GM23338 (cell line): Measurements from ENCODE around the gene PTPDC1.

ENCODE experiments used
- EZH2 ChIP-seq: fragments of 200-600 bp; sonication (generic); IDR thresholded peaks from one replicate; pipeline ENCODE4 v1.8.0; 2017; ENCODE audit warnings: antibody characterized with exemption, mild to moderate bottlenecking, low read depth; ENCODE audit not compliant: unreplicated experiment
- JUNB ChIP-seq: IDR thresholded peaks from one replicate; pipeline ENCODE4 v1.6.1; 2016; ENCODE audit warnings: antibody characterized with exemption; ENCODE audit not compliant: unreplicated experiment
- POLR2AphosphoS5 ChIP-seq: IDR thresholded peaks from 2 replicates; pipeline ENCODE4 v1.6.1; 2016; ENCODE audit warnings: antibody characterized with exemption, low read depth
- TF ChIP-seq, protein P1 (sequence below), 2 experiments: fragments of 200-600 bp in 1 of 2; sonication (generic) in 1 of 2; conservative IDR thresholded peaks; 2 replicates each; pipeline versions ENCODE4 v1.5.1 to v1.6.1; 2016 to 2017; ENCODE audit warnings: antibody characterized with exemption in 2 of 2, low read depth in 2 of 2, mild to moderate bottlenecking in 2 of 2, moderate library complexity in 1 of 2
- TF ChIP-seq, protein P2 (sequence below): IDR thresholded peaks from 2 replicates; pipeline ENCODE4 v1.6.1; 2016; ENCODE audit warnings: antibody characterized with exemption

DNA sequence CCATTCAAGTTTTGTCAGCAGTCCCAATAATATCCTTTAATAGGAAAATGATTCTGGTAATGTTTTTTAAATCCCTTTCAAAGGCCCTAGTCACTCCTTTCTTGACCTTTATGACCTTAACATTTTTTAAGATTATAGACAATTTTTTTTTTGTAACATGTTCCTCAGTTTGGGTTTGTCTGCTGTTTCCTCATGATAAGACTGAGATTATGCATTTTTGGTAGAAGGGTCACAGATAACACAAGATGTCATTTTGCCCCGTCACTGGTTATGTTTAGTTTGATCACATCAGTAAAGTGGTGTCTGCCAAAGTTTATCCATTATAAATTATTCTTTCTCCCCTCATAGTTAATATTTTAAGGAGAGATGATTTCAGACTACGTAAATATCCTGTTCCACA lies 16.0 kb upstream of the PTPDC1 start:
- TF ChIP-seq, protein P1, sequence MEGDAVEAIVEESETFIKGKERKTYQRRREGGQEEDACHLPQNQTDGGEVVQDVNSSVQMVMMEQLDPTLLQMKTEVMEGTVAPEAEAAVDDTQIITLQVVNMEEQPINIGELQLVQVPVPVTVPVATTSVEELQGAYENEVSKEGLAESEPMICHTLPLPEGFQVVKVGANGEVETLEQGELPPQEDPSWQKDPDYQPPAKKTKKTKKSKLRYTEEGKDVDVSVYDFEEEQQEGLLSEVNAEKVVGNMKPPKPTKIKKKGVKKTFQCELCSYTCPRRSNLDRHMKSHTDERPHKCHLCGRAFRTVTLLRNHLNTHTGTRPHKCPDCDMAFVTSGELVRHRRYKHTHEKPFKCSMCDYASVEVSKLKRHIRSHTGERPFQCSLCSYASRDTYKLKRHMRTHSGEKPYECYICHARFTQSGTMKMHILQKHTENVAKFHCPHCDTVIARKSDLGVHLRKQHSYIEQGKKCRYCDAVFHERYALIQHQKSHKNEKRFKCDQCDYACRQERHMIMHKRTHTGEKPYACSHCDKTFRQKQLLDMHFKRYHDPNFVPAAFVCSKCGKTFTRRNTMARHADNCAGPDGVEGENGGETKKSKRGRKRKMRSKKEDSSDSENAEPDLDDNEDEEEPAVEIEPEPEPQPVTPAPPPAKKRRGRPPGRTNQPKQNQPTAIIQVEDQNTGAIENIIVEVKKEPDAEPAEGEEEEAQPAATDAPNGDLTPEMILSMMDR (conservative IDR thresholded peaks at IDR 0.05; ENCODE audit: low read depth in 2 of 2), result no peak
- TF ChIP-seq POLR2AphosphoS5 (no peak), JUNB (no peak), EZH2 (no peak)
- TF ChIP-seq, protein P2, sequence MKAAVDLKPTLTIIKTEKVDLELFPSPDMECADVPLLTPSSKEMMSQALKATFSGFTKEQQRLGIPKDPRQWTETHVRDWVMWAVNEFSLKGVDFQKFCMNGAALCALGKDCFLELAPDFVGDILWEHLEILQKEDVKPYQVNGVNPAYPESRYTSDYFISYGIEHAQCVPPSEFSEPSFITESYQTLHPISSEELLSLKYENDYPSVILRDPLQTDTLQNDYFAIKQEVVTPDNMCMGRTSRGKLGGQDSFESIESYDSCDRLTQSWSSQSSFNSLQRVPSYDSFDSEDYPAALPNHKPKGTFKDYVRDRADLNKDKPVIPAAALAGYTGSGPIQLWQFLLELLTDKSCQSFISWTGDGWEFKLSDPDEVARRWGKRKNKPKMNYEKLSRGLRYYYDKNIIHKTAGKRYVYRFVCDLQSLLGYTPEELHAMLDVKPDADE, result no peak
